Suppressor macrophage (primary cell): Measurements from ENCODE around the gene IFIT1B.
"Not testable (repeated sequence)": the region's sequence is repeated elsewhere in the genome, so short reads cannot be mapped to it uniquely, and the experiment has no call there.

Experiments
- DNase-seq, 4 experiments: peaks; one replicate each; pipeline ENCODE4 v3.0.0-alpha.2; 2020 to 2022
- total RNA-seq, 17 experiments: gene quantifications; one replicate each; lab custom pipeline; 2026; ENCODE audit warnings: mixed read lengths in 6 of 17, inconsistent platforms in 3 of 17; lab: John Stamatoyannopoulos, UW

The IFIT1B gene
- 0 to 1.5 (median 0) reads per million in 17 experiments for total RNA-seq

- DNase-seq = no peak
Observed at GRCh38 chr10:89377705-89378637, at the start of gene IFIT1B. TSS of gene IFIT1B (plus strand) at chr10:89378056. CDS start at chr10:89378136, 80 bp downstream.

GRCh38 chr10:89329151-89329550, 48.7 kb upstream of the IFIT1B start:
- no peak for DNase-seq

- DNase-seq = not testable (repeated sequence)
Observed at GRCh38 chr10:89330014-89330413, 47.8 kb upstream of the IFIT1B start.

- no peak for DNase-seq
Observed at GRCh38 chr10:89330537-89331212, 47.2 kb upstream of the IFIT1B start.

GRCh38 chr10:89331487-89332122, 46.3 kb upstream of the IFIT1B start:
- not testable (repeated sequence) for DNase-seq

- peak; percentile 35 to 72 (median 54) for DNase-seq
Observed at GRCh38 chr10:89332123-89332633, 45.7 kb upstream of the IFIT1B start.

GRCh38 chr10:89335226-89335625, 42.6 kb upstream of the IFIT1B start:
- DNase-seq = peak in 2 of 4 experiments; percentile 41 to 46

GRCh38 chr10:89336241-89336640, 41.6 kb upstream of the IFIT1B start:
- DNase-seq = peak in 3 of 4 experiments; percentile 12 to 58 (median 46)

- peak in 1 of 4 experiments; percentile 31 for DNase-seq
Observed at GRCh38 chr10:89337484-89337883, 40.4 kb upstream of the IFIT1B start.

GRCh38 chr10:89338713-89339112, 39.1 kb upstream of the IFIT1B start:
- no peak for DNase-seq

GRCh38 chr10:89339875-89340274, 38.0 kb upstream of the IFIT1B start:
- no peak for DNase-seq

GRCh38 chr10:89341649-89342048, 36.2 kb upstream of the IFIT1B start:
- DNase-seq = no peak

GRCh38 chr10:89342206-89342958, 35.5 kb upstream of the IFIT1B start:
- peak in 3 of 4 experiments; percentile 30 to 43 (median 38) for DNase-seq

GRCh38 chr10:89343089-89343767, 34.6 kb upstream of the IFIT1B start:
- no peak for DNase-seq

GRCh38 chr10:89344156-89344555, 33.7 kb upstream of the IFIT1B start:
- DNase-seq = no peak

- peak in 1 of 4 experiments; percentile 27 for DNase-seq
Observed at GRCh38 chr10:89345367-89346000, 32.4 kb upstream of the IFIT1B start.

GRCh38 chr10:89346405-89347254, 31.2 kb upstream of the IFIT1B start:
- peak; percentile 66 to 93 (median 82) for DNase-seq

- DNase-seq = peak in 3 of 4 experiments; percentile 43 to 74 (median 59)
Observed at GRCh38 chr10:89347701-89348457, 30.0 kb upstream of the IFIT1B start.

- DNase-seq = peak in 2 of 4 experiments; percentile 7 to 30
Observed at GRCh38 chr10:89348481-89348880, 29.4 kb upstream of the IFIT1B start.
